Measurements from ENCODE around the gene SAMD4B. TPM values are rescaled to one million over a fixed set of nuclear protein-coding genes. Genes with fewer than 3 reads are reported as not detected.

The SAMD4B gene
- total and polyA plus RNA-seq, 2 of the 8 experiments (the other 6 are each of a cell fraction or from before 2014, with no cell fraction given), result 137 to 158 TPM

GRCh38 chr19:39321117-39321831, 20.9 kb upstream of the SAMD4B start:
- Histone ChIP-seq H3K4me3 (ENCODE audit: extremely low read depth in 1 of 4, insufficient read depth in 2 of 4, low read depth in 3 of 4, low read length in 4 of 4) (peak overlapping the region in 3 of 4 experiments; percentile 23 to 70 (median 47); a peak in 4 of 8 replicates), H2BK5ac (ENCODE audit: low read depth, low read length) (no peak overlapping the region), H3K9ac (replicated peaks in 1 of 4; ENCODE audit: extremely low read depth in 1 of 4, low read depth in 3 of 4, low read length in 3 of 4) (no peak overlapping the region), H3K9me3 (ENCODE audit: insufficient read depth in 2 of 2, low read depth in 1 of 2, low read length in 1 of 2) (no peaks in the 10 kb centered on the region), H2BK120ac (replicated peaks; ENCODE audit: low read depth, low read length) (no peak overlapping the region), H2BK20ac (ENCODE audit: low read length) (no peak overlapping the region), H2AFZ (ENCODE audit: low read length) (peak overlapping the region; percentile 59; the same call in 1 of the 2 replicates), H3K56ac (replicated peaks; ENCODE audit: insufficient read length, low read depth, low read length) (no peak overlapping the region), H3K27me3 (replicated peaks in 1 of 4; ENCODE audit: control insufficient read depth in 3 of 4, extremely low read depth in 1 of 4, insufficient read depth in 3 of 4, low read length in 3 of 4) (peaks cover 0 to 14% (median 12%) of the 10 kb centered on the region in 4 experiments; a peak in 4 of 7 replicates), H3K4ac (replicated peaks; ENCODE audit: insufficient read length, low read depth, low read length) (no peak overlapping the region), H4K8ac (ENCODE audit: extremely low read depth, insufficient read depth, low read length) (no peak overlapping the region), H3K27ac (ENCODE audit: low read depth, low read length) (no peak overlapping the region), H4K91ac (replicated peaks; ENCODE audit: insufficient read length, low read length) (no peak overlapping the region), H2BK15ac (ENCODE audit: low read length) (peak overlapping the region; percentile 31; the same call in 1 of the 2 replicates), H3K23ac (ENCODE audit: insufficient read length) (no peak overlapping the region), H3K4me2 (ENCODE audit: insufficient read depth in 1 of 2, low read depth in 2 of 2, low read length in 2 of 2) (peak overlapping the region; percentile 59 to 81), H3K23me2 (ENCODE audit: low read depth, low read length) (peaks cover 7% of the 10 kb centered on the region; the same call in 1 of the 2 replicates), H2BK12ac (ENCODE audit: low read depth, low read length) (0 out of 2 replicates have a peak overlapping the region, but pooled peaks have one; percentile 17), H4K20me1 (replicated peaks in 1 of 2; ENCODE audit: control insufficient read depth in 1 of 2, insufficient read depth in 2 of 2, low read length in 2 of 2) (peaks cover 0 to 7% of the 10 kb centered on the region in 2 experiments), H3K79me2 (ENCODE audit: control insufficient read depth in 1 of 2, insufficient read depth in 2 of 2, low read length in 2 of 2) (no peaks in the 10 kb centered on the region), H4K5ac (ENCODE audit: insufficient read length, low read depth, low read length) (no peak overlapping the region), H3K18ac (ENCODE audit: extremely low read depth, low read length) (peak overlapping the region; percentile 78; the same call in 1 of the 2 replicates), H2AK5ac (ENCODE audit: low read depth, low read length) (no peak overlapping the region), H3K36me3 (ENCODE audit: control insufficient read depth in 2 of 4, insufficient read depth in 4 of 4, low read length in 3 of 4) (no peaks in the 10 kb centered on the region), H3K79me1 (ENCODE audit: low read depth, low read length) (no peaks in the 10 kb centered on the region), H3K4me1 (replicated peaks in 1 of 4; ENCODE audit: control insufficient read depth in 3 of 4, insufficient read depth in 4 of 4, low read length in 3 of 4) (peaks cover 2 to 8% (median 3%) of the 10 kb centered on the region in 4 experiments; a peak in 5 of 7 replicates), H3K14ac (ENCODE audit: insufficient read length) (no peak overlapping the region)
- no peak for FAIRE-seq
- POLR2A ChIA-PET (ENCODE audit: partially characterized antibody), result no interaction called here
- CTCF ChIA-PET (ENCODE audit: partially characterized antibody), result no interaction called here
- DNase-seq (ENCODE audit: low read depth in 1 of 2, low spot score in 2 of 2), result no peak
- WGBS, 2 experiments (ENCODE audit: extremely low coverage in 1 of 2, insufficient coverage in 1 of 2, insufficient read length in 1 of 2, insufficient replicate concordance in 2 of 2, low coverage in 1 of 2, low lambda C conversion rate in 2 of 2, missing lambda C conversion rate in 1 of 2), result 23% methylated on average over 7 of the region's 10 CpGs; no CpG with 5 or more reads in 1 of the 2 experiments
- TF ChIP-seq BRCA1 (IDR thresholded peaks at IDR 0.05; ENCODE audit: low read depth, low read length) (no peak), SIX5 (IDR thresholded peaks at IDR 0.05; ENCODE audit: low read depth, low read length) (no peak), CHD2 (IDR thresholded peaks at IDR 0.05; ENCODE audit: low read length) (no peak), RAD21 (IDR thresholded peaks at IDR 0.05 in 1 of 2, conservative IDR thresholded peaks at IDR 0.05 in 1 of 2; ENCODE audit: low read depth in 2 of 2, low read length in 2 of 2) (no peak), HDAC2 (IDR thresholded peaks at IDR 0.05; ENCODE audit: borderline replicate concordance in 1 of 2, low read depth in 2 of 2, low read length in 2 of 2) (no peak), RBBP5 (IDR thresholded peaks at IDR 0.05; ENCODE audit: borderline replicate concordance, low read depth, low read length) (no peak), CREB1 (IDR thresholded peaks at IDR 0.05) (no peak), BCL11A (IDR thresholded peaks at IDR 0.05; ENCODE audit: low read depth in 2 of 2, low read length in 2 of 2) (no peak), GABPA (IDR thresholded peaks at IDR 0.05; ENCODE audit: borderline replicate concordance, insufficient read depth, low read length) (no peak), CBX8 (IDR thresholded peaks at IDR 0.05; ENCODE audit: borderline replicate concordance, low read depth, low read length) (no peak), E2F6 (IDR thresholded peaks at IDR 0.05) (no peak)

Data from H1 (cell line).